ENCODE results near the gene ENDOV.
"Not testable (repeated sequence)": the region's sequence is repeated elsewhere in the genome, so short reads cannot be mapped to it uniquely, and the experiment has no call there.

The ENDOV gene

DNA sequence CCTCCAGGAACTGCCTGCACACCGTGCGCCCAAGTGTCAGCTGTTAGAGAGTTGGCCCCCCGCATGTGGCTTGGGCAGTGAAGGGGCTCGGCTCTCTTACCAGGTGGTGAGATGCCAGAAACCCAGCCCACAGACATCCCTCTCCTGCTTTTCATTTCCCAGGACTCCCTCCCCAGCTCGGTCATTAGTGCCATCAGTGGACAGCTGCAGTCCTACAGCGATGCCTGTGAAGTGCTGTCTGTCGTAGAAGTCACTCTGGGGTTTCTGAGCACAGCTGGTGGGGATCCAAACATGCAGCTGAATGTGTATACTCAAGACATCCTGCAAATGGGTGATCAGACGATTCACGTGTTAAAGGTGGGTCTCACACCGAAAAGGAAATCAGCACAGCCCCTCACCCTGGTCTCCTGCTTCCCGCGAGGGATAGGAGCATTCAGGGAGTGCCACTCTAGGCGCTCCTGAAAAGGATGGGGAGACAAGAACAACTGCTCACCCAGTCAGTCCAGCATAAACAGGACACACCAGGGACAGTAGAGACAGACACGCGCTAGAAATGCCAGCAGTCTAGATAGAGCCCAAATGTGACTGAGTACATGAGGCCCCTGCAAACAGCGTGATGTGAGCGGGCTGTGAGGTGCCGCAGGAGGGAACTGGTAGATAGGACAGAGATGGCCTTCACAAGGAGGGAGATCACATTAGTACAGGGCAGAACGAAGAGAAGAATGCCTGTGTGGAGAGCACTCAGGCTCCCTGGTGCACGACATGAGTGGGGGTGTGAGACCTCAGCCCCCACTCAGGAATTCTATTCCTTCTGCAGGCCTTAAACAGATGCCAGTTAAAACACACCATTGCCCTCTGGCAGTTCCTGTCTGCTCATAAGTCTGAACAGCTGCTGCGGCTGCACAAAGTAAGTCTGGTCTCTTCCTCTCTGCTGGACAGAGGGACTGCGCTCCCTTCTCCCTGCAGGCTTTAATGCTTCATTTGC, 25.7 kb upstream of the ENDOV start:
- no peak for DNase-seq

- DNase-seq, result no peak
Observed at GRCh38 chr17:80393241-80393890, 21.6 kb upstream of the ENDOV start.

GRCh38 chr17:80393961-80394360, 21.0 kb upstream of the ENDOV start:
- DNase-seq, result no peak

DNA sequence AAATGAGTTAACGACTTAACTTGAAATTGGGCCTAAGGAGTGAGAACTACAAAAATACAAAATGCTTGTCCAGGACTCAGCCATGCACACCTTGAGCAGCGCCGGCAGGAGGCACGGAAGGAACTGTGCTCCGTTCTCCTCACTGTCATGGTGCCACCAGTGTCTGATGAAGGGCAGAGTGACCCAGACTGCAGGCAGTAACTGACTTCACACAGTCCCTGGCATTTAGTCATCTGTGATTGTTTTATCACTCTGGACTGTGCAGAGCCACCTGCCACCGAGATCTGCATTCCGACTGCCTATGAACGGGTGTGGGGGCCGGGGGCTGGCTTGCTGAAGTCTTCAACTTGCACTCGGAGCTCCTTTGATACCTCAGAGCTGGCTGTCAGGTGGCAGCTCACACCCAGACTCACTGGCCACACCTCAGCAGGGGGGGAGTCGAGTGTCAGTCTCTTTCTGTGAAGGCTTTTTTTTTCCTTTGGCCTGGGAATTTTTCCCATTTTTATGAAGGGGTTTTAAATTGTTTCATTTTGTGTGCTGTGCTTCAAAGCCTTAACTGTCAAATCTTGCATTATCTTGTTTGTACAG, 20.2 kb upstream of the ENDOV start:
- no peak for DNase-seq

DNA sequence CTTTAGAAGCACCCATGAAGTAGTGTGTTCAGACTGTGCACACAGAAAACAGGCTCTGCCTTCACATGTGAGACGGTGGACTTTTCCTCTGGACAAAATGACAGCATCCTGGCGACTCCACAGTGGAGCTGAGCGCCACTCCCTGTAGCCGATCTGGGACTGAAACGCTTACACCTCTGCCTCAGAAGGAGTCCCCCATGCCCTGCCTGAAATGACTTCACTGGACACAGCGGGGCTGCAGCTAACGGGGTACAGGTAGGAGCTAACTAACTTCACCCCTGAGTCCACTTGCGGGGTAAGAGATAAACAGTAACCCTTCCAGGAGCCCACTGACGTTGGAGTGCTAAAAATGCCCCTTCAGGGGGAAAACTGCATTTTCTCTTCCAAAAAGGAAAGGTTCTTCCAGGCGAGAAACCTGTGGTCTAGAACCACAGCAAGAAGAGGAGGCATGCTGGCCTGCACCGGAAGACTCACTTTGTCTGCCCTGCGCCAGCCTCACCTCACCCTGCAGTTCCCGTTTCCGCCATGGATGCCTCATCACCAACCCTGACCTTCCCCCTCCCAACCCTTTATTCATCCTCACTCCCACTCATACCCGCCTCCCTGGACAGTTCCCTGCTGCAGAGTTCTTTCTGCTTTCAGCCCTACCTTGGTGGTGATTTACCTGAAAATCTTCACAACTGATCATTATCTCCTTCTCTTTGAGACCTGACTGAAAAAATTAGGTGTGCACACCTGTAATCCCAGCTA, 19.4 kb upstream of the ENDOV start:
- DNase-seq, result no peak

GRCh38 chr17:80396157-80397033, 18.6 kb upstream of the ENDOV start:
- DNase-seq, result no peak

GRCh38 chr17:80397034-80397387, 18.0 kb upstream of the ENDOV start:
- no peak for DNase-seq

DNA sequence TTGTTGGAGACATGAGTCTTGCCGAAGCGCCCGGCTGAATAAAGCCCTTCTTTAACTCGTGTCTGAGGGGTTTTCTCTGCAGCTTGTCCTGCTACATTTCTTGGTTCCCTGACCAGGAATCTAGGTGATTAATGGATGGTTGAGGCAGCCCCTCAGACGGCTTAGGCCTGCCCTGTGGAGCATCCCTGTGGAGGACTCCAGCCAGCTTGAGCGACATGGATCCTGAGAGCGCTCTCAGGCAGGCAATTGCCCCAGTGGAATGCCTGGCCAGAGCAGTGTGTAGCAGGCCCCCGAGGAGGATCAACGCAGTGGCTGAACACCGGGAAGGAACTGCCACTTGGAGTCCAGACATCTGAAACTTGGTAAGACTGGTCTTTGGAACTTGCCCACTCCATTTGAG, 17.3 kb upstream of the ENDOV start:
- no peak for DNase-seq

- DNase-seq, result not testable (repeated sequence)
Observed at GRCh38 chr17:80401086-80401485, 13.9 kb upstream of the ENDOV start.

GRCh38 chr17:80402102-80402501, 12.9 kb upstream of the ENDOV start:
- not testable (repeated sequence) for DNase-seq

DNA sequence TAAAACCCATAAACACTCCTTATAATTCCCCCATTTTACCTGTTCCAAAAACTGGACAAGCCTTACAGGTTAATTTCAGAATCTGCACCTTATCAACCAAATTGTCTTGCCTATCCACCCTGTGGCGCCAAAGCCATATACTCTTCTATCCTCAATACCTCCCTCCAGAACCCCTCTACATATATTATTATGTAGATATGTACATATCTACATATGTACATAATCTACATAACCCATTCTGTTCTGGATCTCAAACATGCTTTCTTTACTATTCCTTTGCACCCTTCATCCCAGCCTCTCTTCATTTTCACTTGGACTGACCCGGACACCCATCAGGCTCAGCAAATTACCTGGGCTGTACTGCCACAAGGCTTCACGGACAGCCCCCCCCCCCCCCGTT, 12.0 kb upstream of the ENDOV start:
- DNase-seq, result no peak

- no peak for DNase-seq
Observed at GRCh38 chr17:80406146-80406545, 8.8 kb upstream of the ENDOV start.

DNA sequence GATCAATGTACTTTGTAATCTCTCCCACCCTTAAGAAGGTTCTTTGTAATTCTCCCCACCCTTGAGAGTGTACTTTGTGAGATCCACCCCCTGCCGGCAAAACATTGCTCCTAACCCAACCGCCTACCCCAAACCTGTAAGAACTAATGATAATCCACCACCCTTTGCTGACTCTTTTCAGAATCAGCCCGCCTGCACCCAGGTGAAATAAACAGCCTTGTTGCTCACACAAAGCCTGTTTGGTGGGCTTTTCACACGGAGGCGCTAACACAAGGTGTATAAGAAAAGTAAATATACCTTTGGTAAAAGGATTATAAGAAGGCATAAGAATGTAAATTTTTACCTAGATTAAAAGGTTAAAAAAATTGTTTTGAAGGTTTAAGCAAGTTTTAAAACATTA, 7.0 kb upstream of the ENDOV start:
- DNase-seq, result not testable (repeated sequence)

GRCh38 chr17:80408872-80409271, 6.1 kb upstream of the ENDOV start:
- DNase-seq, result no peak

DNA sequence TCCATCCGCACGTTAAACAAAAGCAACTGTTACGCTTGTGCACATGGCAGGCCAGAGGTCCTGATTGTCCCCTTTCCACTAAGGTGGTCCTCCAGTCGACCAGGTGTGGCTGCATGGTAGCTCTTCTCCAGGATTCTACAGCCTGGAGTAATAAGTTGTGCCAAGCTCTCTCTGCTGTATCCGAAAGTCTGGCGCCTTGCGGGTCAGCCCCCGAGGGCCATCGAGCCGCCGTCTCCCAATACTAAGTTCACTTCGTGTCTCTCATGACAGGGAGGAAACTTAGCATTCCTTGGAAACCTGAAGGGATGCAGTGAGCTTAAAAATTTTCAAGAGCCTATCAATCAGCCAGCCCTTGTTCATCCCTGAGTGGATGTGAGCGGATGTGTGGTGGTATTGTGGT, 5.3 kb upstream of the ENDOV start:
- no peak for DNase-seq

DNA sequence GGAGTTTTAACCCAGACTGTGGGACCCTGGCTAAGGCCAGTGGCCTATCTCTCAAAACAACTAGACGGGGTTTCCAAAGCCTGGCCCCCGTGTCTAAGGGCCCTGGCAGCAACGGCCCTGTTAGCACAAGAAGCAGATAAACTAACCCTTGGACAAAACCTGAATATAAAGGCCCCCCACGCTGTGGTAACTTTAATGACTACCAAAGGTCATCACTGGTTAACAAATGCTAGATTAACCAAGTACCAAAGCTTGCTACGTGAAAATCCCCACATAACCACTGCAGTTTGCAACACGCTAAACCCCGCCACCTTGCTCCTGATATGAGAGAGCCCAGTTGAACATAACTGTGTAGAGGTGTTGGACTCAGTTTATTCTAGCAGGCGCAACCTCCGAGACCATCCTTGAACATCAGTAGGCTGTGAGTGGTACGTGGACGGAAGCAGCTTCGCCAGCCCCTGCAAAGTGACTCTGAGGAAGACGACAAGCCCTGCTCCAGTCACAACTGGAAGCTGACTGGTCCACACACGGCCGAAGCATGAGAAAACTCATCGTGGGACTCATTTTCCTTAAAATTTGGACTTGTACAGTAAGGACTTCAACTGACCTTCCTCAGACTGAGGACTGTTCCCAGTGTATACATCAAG, 4.4 kb upstream of the ENDOV start:
- not testable (repeated sequence) for DNase-seq

GRCh38 chr17:80413771-80414507, 1.0 kb upstream of the ENDOV start:
- DNase-seq, result no peak

- DNase-seq, result no peak
Observed at GRCh38 chr17:80414508-80414802, 512 bp upstream of the ENDOV start.

DNA sequence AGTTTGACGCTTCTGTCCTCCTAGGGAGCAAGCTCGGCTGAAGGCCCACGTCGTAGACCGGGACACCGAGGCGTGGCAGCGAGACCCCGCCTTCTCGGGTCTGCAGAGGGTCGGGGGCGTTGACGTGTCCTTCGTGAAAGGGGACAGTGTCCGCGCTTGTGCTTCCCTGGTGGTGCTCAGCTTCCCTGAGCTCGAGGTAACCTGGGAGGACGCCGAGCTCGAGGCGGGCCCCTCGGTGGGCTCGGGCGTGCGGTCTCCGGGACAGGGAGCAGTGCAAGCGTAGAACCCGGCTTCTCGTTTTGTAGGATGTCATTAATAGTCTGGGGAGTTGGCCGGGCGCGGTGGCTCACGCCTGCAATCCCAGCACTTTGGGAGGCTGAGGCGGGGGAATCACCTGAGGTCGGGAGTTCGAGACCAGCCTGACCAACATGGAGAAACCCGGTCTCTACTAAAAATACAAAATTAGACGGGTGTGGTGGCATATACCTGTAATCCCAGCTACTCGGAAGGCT, 715 bp downstream of the ENDOV start:
- DNase-seq, result no peak

DNA sequence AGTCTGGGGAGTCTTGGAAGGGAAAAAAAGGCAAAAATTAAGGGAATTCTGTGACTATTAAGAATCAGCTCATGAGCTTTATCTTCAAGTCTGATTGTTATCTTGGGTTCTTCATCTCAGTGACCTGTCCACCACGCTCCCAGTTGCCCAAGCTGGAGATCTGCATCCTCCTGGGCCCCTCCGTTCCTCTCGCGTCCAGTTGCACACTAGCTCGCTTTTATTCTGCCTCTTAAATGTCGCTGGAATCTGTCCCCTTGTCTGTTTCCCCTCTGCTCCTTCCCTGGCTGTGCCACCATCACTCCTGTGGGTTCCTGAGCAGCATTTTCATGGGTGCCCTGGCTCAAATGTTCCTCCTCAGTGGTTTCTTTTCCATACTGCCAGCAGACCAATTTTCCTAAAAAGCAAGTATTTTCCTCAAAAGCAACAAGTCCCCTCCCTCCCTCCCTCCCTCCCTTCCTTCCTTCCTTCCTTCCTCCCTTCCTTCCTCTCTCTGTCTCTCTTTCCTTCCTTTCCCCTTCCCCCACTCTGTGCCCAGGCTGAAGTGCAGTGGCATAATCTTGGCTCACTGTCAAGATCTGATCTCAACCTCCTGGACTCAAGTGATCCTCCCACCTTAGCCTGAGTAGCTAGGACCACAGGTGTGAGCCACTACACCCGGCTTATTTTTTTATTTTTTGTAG, 1.4 kb downstream of the ENDOV start:
- DNase-seq, result no peak

Data from NCI-H2171 treated with DMSO at 0.1 percent for 48 hours (cell line).